NCI-H446 (cell line): ENCODE results near the gene SNX33.
"Not testable (repeated sequence)": the region's sequence is repeated elsewhere in the genome, so short reads cannot be mapped to it uniquely, and the experiment has no call there.

Source experiments
- DNase-seq, 2 experiments: peaks; one replicate each; lab custom pipeline; 2025; lab: John Stamatoyannopoulos, UW

The SNX33 gene

DNA sequence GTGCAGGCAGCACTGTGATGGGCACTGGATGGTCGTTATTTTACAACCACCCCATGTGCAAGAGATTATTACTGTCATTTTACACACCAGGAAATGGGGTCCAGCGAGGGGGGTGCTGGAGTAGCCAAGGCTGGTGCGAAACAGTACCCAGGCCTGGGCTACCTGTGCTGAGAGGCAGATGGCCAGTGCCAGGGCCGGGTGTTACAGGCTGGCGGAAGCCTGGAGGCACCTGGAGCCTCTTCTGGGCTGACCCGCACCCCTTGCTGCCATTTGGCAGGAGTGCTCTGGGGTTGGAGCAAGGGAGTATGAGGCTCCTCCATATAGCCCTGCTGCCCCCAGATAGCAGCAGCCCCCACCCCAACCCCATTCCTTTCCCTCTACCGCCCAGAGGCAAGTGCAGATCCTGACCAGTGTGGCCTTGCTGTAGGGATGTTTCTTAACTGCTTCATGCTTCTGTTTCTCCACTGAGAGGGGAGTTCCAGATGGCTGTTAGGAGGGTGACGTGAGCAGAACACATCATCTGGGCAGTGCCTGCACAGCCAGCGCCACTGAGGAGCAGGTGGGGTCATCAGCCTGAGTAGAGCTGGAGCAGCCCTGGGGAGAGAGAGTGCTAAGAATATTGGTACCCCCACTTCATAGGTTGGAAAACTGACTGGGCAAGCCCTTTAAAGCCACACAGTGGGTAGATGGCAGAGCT, 15.3 kb downstream of the SNX33 start:
- DNase-seq: no peak

DNA sequence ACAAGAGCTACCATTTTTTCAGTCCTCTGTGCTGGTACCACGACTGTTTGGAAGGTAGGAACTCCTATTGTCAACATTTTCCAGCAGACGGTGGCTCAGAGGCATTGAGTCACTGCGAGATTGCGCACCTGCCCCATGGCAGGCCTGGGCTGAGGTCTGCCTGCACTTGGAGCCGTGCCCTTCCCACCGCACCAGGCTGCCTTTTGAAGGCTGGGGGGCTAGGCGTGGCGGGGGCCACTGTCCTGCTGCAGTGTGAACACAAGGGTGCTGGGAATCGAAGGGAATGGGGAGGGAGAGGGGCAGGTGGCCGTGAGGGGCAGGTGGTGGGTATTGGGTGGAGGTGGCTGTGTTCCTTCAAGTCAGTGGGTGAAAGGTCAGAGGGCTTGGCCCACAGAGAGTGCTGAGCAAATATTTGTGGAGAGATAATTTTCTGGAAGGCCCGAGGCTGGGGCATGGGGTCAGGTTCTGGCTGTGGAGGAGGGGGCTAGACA, 16.3 kb downstream of the SNX33 start:
- DNase-seq: no peak

DNA sequence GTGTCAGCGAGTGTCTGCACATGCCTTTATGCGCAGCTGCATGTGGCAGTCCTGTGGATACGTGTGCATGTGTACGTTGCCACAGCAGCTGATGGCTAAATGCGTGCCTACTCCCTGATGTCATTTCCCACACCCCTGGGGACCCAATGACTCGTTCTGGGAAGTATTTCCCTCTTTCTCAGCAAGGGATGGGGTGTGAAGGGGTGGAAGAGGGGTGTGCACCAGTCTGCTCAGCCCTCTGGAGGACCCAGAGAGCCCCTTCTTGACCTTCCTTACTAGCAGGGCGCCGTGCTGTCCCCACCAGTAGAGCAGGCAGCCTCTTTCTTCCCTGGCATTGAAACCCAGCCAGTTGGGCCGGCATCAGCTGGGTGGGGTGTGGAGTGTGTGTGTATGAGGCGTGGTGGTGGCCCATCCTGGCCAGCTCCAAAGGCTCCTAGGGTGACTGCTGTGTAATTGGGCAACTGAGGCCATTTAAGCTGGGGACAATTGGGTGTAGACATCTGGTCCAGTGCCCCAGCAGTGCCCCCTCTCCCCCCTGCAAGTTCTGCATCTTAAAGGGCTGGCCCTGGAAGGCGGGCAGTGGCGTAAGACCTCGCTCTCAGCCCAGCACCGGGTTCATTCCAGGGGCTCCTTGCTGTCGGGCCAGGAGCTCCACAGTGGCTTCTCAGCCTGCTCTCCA, 19.2 kb downstream of the SNX33 start:
- no peak for DNase-seq

DNA sequence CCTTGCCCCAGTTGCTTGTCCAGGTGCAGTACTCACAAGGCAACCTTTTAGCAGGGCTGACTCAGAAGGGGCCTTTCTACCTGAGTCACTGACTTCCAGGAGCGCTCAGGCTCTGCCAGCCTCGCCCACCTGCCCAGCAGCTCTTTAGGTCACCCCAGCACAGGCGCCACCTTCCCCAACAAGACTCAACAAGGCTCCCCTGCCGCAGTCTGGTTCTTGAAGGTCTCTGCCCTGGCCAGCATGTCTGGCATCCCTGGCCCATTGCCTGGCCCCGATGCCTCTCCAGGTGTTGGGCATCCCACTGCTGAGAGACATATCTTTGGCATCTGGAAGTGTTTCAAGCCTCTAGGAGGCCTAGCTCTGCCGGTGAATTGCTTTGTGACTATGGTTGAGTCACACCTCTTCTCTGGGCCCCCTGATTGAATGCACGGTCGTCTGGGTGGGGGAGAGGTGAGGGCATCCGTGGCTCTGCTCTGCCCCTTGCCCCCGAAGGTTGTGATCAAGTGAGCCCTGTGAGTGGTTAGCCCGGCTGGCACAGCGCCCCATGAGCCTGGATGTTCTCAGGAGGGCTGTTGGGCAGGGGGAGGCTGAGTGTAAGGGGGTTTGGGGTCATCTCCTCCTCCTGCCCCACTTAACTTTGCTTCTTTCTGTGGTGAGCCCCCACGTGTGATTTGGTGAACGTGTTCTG, 21.6 kb downstream of the SNX33 start:
- no peak for DNase-seq

DNA sequence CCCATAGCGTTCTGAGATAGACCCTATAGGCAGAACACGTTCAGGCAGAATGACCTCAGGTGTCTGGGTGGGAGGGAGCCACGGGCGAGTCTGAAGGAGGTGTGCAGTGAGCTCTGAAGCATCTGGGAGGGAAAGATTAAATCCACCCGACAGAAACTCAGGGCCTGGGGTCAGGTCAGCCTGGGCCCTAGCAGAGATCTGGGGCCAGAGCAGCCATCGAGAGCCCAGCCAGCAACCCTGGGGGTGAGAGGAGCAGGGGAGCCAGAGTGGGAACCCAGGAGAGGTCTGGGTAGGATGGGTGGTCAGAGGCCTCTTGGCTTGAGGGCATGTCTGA, 22.1 kb downstream of the SNX33 start:
- no peak for DNase-seq

DNA sequence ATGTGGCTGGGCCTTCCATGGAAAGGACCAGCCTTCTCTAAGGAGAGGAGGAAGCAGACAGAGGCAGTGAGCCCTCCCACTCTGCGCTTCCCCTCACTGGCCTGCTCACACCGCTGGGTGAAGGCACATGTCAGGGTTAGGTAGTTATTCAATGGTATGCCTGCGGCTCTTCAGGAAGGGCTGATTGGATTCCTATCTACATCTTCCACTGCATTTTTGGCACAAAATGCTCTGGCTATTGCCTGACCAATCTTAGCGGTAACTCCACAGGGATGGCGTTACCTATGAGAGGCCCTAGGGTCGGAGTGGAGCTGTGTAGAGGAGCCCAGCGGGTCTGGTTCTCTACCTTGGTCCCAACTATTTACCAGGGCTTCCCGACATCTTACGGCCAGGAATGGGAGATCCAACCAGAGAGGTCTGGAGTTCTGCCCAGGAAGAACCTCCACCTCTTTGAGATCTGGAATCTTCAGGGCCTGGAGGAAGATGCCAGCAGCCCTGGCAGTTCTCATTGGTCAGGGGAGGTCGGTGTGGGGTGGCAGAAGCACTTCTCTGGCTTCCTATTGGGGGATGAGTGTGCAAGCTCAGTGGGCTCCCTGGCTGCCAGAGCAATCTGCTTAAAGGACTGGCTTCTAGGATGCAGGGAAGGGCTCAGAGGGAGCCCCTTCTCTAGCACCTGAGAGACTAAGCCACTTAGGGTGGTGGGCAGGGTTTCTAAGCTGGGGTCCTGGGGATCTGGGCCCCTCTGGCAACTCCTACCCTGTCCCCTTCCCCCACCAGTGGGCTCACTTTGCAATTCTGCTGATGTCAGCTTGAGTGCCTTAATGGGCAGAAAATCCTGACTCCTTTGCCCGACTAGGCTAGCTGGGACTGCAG, 24.3 kb downstream of the SNX33 start:
- DNase-seq: no peak

DNA sequence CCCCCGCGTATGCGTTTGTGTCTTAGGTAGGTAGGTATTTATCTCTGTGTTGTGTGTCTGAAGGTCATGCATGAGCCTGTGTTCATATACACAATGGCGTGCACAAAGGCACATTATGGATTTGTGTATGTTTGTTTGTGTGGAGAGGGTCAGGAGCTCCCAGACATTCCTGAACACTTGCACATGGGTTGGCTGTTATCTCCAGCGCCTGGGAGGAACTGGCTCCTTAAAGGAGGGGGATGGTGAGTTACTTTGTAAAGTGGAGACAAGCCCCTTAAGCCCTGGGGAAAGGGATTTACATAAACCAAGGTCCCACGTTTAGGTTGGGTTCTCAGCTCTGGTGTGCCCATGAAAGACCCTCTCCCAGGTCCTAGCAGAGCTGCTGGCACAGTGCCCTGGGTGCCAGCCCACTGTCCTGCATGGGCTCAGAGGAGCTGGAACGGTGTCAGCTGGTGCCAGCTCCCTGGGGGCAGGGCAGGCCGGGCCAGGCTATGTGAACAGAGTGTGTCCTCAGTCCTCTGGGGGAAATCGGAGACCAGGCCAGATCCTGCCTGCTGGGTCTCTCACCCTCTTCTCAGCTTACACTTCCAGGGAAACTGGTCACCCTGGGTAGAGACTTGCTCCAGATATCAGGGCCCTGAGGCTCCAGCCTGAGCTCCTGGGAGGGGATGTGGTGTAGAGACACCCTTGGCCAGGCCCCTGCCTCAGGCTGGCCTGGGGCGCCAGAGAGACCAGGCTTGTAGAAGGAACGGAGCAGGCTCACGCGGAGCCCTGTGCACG, 25.1 kb downstream of the SNX33 start:
- no peak for DNase-seq

DNA sequence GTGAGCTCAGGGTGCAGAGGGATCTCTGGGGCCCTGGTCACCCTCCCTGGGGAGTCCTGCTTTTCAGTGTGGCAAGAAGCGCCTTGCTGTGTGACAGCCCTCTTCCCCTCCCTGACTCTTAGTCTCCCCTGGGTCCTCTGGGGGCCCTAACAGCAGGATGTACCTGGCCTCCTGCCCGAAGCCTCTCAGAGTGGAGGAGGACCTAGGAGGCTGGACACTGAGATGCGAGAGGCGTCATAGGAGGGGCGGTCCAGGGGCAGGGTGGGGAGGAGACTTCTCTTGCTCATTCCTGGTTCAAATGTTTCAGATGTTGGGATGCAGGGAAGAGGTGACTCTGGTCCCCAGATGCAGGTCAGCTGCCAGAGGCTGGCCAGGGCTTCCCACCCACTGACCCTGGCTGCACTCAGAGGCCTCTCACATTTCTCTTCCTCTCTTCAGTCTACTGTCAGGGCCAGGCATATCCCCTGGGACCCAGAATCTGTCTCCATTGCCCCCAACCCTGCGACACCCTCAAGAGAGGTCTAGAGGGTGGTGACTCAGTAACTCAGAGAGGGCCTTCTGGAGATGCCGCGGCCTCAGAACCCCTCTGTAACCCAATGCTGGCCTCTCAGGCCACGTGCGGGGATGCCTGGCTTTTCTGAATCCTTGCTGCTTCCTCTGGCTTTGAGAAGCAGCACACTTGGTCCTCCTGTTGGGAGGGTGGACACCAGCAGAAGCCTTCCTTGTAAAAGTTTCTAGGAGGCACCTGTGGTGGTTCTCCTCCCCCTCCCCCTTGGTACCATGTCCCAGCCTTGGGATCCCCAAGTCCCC, 25.9 kb downstream of the SNX33 start:
- no peak for DNase-seq

DNA sequence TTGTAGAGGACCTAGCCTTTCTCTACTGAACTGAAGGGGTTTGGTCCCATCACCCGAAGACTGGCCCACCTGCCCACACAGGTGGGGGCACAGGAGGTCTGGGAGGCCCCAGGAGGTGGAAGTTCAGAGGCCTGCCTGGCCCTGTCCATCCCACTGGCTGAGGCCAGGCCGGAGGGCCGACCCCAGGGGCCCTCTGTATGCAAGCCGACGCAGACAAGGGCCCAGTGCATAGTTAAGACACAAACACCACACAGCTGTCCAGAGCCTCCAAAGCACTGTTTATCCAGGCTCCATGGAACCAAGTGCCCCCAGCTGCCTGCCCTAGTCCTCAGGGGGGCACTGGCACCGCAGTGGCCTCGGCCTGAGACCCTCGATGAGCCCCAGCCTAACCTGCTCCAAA, 26.7 kb downstream of the SNX33 start:
- no peak for DNase-seq

DNA sequence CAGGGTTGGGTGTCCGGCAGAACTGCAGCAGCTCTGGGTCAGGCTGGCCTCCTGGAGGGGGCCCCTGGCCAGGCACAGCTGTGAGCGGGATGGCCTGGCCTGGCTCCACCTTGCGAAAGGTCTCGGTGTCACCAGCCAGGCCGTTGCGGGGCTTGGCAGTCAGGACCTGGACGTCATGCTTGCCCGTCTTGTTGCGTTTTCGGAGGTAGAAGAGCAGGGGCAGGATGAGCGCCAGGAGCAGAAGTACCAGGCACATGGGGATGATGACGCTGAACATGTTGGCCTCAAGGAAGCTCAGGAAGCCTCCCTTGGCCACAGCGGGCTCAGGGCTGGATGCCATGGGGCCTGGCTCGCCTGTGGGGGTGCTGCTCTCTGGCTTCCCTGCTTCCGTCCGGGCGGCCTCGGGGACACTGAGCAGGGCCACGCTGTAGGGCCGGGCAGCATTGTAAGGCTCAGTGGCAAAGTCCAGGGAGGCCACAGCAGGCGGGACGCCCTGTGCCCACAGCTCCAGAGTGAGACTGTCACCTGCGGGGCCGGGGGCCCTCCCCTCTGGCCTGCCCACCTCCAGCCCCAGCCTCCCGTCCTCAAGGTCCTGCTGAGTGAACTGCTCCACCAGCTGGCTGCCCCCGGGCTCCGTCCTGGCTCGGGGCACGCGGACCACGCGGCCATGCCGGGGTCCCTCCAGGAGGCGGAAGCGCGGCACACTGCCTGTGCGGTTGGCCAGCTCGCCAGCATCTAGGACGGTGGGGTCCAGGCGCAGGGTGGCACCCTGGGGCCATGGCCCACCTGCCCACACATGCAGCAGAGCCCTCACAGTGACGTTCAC, 28.1 kb downstream of the SNX33 start:
- DNase-seq: no peak

DNA sequence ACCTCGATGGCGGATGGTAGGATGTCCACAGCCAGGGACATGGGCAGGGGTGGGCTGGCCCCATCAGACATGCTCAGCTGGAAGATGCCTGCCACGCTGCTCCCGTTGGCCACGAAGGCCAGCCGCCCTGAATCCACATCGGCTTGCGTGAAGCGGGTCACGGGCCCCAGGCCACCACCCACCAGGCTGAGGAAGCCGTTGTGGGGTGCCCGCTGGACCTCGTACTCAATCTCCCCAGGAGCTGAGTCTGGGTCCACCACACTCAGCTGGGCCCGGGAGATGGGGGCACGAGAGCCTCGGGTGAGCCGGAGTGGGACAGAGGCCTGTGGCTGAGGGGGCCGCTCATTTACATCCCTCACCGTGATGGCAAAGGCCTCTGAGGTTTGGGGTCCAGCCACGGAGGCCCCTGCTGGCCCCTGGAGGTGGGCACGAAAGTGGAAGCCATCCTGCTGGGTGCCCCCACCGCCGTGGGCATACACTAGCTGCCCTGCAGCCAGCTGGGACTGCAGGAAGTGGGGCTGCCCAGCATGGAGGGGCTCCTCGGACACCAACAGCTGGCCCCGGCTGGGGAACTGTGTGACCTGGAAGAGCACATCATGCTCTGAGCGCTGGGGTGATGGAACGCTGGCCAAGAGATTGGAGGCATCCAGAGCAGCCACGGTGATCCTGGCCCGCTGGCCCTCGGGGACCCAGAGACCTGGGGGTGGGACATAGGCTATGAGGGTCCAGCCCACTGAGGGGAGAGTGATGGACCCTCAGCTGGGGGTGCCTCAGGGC, 29.2 kb downstream of the SNX33 start:
- no peak for DNase-seq

DNA sequence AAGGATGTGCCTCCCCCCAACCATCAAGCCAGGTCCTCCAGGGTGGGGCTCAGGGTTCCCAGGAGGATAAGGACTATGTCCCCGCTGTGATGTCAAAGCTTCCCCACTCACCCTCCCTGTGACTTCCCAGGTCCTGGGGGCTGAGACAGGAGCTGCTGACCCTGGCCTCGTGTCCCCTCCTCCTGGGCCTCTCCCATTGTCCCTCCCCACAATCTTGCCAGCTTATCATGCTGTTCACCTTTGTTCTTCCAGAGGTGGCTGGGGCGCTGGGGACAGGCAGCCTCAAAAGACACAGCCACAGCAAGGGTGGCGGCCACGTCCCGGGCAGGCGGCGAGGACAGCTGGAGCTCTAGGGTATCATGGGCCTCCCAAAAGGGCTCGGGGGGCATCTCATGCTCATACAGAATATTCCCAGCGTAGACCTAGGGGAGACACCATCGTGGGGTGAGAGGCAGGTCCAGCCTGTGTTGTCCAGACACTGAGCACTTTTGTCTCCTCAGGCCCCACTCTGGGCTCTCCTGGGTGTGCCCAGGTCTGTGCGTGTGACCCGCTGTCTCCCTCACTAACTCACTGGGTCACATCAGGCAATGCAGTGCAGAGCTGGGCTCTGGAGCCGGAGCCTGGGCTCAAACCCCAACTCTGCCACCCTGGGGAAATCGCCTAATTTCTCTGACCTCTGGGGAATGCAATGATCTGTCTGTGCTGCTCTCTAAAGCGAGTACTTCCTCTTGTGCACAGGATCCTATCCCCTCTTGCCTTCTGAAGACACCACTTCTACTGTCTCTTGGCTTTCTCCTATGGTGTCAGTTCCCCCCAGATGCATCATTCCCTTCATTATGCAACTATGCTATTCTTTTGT, 30.0 kb downstream of the SNX33 start:
- DNase-seq: no peak

DNA sequence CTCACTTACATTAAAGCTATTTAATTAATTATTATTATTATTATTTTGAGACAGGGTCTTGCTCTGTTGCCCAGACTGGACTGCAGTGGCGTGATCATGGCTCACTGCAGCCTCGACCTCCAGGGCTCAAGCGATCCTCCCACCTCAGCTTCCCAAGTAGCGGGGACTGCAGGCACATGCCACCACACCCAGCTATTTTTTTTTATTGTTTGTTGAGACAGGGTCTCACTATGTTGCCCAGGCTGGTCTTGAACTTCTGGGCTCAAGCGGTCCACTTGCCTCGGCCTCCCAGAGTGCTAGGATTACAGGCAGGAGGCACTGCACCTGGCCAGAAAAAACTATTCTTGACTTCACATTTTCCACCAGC, 30.6 kb downstream of the SNX33 start:
- not testable (repeated sequence) for DNase-seq

DNA sequence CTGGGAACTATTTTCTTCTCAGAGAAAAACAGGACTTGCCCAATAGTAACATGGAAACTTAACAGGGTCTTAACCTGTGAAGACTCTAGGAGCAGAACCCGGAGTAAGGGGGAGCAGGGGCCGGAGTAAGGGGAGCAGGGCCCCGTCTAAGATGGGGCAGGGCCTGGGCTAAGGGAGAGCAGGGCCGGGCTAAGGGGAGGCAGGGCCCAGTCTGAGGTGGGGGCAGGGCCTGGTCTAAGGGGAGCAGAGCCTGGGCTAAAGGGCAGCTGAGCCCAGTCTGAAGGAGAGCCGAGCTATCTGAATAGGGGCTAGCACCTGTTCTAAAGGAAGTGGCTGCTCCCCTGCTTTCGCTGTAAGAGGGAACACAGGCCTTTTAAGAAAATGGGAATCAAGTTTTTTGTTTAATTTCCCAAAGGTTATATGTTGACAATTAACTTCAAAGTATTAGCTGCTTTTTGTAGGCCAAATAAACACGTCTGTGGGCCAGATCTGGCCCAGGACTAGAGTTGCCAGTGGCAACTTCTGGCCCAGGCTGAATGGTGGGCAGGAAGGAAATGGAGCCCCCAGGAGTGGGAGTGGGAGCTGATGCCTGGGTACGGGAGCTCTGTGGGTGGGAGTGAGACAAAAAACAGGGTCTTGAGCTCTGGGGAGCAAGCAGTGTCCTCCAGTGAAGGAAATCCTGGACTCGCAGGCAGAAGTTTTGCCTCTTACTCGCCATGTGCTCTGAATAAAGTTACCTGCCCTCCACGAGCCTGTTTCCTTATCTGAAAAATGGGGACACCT, 32.5 kb downstream of the SNX33 start:
- no peak for DNase-seq

DNA sequence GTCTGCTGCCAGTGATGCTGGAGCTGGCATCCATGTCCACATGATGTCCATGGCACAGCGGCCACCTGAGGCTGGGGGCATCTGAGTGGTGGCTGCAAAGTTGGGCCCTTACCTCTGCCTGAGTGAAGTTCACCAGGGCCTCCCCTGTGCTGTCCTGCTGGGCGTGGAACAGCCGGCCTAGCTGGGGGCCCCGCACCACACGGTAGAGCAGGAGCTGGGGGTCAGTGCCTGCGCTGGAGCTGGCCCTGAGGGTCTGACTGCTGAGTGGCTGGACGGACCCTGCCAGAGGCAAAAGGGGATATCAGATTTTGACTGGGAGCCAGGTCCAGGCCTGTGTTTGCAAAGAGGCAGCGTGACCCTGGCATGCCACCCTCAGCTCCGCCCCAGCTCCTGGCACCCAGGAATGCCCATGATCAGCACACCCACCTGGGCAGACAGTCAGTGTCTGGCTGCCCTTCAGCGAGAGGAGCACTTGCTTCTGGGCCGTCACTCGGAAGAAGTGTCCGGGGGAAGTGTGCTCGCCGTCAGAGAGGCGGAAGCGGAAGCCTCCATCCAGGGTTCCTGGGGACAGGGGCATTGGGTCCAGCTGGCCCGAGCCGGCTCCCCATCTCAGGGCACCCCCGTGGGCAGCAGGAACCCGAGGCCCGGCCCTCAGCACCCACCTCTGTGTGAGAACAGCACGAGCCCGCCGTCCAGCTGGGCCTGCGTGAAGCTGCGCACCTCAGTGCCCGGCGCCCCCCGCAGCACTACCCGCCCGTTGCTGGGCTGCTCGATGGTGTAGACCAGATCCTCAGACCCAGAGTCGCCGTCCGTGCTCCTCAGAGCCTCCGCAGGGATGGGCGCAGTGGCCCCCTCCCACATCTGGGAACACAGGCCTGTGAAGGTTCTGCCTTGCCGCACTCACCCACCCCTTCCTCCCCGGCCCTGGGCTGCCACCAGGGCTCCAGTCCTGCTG, 34.7 kb downstream of the SNX33 start:
- DNase-seq: no peak
